ENCODE results near the gene UNC5CL.

Gene UNC5CL

DNA sequence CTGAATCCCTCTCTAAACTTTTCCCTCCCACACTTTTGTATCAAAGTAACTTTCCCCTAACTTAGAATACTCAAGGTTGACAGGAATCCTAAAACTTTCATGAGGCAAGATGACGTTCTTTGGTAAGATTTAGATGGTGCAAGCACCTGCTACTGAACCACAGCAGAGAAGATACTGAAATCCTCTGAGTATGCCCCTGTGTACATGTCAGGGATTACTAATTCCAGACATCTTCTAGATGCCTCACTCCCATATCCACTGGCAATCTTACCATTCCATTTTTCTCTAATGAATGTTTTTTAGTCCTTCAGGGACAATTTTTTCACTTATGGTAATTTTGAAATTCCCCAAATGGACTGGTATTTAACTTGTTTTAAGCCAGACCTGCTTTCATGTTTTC, 23.0 kb upstream of the UNC5CL start:
- DNase-seq = no peak

DNA sequence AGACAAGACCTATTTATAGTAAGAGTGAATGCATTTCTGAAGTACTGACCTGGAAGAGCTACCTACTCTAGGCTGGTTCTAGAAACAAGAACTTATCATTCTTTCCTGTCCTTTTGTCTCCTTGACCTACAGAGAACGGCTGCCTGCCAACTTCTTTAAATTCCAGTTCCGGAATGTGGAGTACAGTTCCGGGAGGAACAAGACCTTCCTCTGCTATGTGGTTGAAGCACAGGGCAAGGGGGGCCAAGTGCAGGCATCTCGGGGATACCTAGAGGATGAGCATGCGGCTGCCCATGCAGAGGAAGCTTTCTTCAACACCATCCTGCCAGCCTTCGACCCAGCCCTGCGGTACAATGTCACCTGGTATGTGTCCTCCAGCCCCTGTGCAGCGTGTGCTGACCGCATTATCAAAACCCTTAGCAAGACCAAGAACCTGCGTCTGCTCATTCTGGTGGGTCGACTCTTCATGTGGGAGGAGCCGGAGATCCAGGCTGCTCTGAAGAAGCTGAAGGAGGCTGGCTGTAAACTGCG, 22.2 kb upstream of the UNC5CL start:
- no peak for DNase-seq

DNA sequence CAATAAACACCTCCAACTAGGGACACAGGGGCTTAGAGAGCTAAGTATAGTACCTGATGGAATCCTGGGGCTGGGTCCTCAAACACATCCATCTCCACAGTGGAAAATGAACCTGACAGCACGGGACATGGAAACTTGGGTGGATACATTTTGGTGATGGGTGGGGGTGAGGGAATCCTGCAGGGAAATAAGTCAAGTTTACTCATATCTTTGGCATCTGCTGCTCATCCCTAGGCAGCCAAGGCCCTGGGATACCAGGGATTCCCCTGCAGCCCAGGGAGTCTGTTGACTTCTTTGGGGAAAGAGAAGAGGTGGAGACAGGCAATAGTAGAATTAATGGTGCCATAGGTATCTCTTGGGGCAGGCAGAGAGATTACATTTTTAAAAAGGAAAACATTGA, 20.5 kb upstream of the UNC5CL start:
- DNase-seq = no peak

DNA sequence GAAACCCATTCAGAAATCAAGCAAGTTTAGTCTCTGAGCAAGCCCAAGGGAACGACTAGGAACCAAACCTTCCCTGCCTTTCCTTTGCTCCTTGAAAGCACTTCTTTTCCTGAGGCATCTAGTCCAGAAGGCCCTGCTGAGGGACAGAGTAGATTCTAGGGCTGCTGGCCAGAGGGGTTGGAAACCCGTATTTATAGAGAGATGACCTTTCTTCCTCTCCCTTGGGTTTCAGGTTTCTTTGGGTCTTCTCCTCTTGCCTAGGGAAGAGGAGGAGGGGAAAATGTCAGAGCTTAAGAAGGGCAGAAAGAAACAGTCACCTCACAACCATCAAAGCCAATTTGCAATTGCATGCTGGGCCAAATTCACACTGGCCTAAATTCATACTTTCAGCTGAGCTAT, 19.8 kb upstream of the UNC5CL start:
- no peak for DNase-seq

DNA sequence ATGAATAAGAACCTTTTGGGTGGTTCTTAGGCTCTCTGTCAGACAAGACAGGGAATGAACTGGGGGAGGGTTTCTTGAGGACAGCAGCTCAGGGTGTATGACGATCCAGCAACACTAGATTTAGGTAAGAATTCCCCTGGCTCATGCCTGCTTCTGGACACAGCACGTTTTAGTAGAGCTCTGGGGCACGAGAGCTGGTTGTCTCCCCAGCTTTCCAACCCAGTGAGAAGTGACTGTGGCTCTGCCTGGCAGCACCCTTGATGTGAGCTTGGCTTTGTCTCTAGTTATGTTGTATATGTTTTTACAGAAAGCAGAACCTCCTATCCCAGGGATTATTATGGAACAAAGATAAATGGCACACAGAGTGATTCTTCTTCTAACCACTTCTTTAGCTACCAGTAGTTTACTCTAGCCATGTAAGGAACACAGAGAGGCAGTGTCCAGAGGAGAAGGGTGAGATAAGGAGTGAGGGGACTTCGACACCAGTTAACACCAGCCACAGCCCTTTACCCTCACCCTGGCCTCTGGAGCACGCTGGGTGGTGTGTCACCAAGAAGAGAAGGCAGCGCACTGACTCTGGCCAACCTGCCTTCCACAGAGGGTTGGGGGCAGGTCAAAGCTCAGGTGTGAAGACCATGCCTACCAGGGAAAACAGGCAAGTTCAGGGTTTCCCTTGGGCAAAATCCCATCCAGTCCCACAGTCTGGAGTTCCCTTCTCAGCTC, 17.9 kb upstream of the UNC5CL start:
- no peak for DNase-seq

DNA sequence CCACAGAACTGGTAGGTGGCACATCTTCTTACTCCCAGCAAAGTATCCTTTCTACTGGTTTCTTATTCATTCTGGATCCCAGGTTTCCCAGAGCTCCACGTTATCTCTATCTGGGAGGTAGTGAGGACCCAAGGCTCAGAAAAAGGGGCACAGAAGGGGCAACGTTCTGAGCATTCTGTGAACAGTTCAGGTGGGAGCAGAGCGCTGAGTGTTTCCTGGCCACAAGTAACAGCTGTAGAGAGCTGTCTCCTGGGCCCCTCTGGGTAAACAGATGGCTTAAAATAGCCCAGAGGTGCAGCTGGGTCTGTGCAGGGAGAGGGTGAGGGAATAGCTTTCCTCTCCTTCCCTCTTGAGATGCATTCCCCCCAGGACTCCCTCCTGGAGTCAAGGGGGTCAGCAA, 16.1 kb upstream of the UNC5CL start:
- DNase-seq = no peak

DNA sequence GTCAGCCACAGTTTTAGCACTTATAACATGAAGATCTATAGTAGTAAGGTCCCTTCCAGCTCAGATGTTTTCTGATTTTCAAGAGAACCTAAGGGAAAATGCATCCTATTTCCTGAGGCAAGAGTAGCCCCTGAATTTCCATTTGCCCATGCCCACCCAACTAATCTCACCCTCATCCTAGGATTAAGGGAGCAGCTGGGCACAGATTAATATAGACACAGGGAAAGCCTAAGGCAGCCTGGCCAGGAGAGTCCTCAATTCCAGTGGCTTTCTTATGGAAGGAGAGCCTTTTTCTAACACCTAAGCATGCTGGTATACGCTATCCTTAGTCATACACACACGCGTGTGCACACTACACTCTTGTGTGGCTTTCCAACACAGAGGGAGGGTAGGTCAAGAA, 15.5 kb upstream of the UNC5CL start:
- no peak for DNase-seq

DNA sequence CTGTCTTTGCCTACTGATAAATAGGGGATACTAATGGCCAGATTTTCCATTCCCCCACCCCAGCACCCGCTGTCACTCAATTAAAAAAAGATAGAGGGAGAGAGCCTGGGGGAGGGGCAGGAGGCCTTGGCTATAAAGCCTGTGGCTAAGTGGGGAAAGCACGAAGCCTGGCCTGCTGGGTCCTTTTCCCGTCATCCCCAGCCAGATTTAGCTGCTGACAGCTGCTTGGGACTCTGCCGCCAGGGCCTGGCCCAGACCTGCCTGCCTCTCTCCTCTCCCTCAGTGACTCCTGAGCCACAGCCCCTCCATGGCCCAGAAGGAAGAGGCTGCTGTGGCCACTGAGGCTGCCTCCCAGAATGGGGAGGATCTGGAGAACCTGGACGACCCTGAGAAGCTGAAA, 14.0 kb upstream of the UNC5CL start, which contains the start of gene APOBEC2:
APOBEC2 (plus strand) TSS at position 162 of the 400 bp plus-strand sequence; CDS start at position 308, 146 bp downstream.
- DNase-seq = no peak

DNA sequence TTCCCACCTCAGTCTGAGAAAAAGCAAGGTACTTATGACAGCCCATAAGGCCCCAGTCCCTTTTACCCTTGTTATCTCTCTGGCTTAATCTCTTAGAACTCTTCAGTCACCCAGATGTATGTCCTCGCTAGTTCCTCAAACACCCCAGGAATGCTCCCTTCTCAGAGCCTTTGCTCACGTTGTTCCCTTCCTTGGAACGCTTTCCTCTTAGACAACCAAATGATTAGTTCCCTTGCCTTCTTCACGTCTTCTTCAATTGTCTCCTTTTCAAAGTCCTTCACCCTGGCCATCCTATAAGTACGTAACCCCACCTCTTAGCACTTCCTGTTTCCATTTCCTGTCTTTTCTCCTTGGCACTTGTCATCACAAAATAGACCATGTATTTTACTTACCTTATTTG, 12.9 kb upstream of the UNC5CL start:
- DNase-seq = no peak

DNA sequence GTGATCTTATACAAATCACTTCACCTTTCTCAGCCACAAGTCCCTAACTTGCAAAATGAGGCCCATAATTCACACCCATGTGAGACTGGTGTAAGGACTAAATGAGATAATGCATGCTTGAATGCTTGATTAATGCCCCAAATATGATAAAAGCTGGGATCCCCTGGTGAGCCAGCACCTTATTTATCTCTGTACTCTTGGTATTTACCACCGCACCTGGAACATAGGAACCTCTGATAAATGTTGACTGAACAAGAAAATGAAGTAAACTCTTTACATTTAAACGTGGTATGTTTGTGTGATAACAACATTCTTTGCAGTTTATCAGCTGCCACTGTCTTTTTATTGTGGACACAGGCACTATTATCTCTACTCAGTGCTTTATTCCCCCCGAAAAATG, 11.5 kb upstream of the UNC5CL start:
- DNase-seq = no peak

DNA sequence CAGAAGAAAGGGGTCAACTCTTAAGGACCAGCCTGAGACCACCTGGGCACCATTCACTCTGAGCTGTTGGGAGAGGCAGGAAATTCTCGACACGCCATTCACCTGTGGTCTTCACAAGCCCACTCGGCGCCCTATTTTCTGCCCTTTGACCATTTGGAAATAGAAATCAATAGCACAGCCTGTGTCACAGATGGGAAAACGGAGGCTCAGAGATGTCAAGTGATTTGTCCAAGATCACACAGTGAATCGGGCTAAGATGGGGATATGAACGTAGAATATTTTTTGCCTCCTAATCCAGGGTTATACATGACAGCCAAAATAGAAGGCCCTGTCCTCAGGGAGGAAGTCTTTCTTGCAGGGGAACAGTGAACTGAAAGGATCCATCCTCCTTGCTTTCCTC, 10.9 kb upstream of the UNC5CL start:
- no peak for DNase-seq

DNA sequence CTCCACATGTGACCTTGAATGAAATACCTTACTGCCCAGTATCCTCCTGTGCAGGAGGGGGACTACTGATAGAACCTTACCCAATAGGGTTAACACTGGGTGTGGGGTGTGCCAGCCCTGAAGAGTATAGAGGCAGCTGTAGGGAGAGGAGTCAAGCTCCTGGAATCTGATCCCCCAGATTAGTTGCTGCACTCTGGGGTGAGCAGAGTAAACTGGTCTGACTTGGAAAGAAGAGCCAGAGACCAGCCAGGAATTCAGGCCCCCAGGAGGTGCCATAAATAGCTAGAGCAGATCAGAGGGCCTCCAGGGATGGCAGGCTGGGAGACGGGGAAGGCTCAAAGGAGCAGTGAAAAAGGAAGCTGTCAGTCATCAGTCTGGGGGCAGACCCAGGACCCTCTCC, 10.5 kb upstream of the UNC5CL start:
- DNase-seq = no peak

DNA sequence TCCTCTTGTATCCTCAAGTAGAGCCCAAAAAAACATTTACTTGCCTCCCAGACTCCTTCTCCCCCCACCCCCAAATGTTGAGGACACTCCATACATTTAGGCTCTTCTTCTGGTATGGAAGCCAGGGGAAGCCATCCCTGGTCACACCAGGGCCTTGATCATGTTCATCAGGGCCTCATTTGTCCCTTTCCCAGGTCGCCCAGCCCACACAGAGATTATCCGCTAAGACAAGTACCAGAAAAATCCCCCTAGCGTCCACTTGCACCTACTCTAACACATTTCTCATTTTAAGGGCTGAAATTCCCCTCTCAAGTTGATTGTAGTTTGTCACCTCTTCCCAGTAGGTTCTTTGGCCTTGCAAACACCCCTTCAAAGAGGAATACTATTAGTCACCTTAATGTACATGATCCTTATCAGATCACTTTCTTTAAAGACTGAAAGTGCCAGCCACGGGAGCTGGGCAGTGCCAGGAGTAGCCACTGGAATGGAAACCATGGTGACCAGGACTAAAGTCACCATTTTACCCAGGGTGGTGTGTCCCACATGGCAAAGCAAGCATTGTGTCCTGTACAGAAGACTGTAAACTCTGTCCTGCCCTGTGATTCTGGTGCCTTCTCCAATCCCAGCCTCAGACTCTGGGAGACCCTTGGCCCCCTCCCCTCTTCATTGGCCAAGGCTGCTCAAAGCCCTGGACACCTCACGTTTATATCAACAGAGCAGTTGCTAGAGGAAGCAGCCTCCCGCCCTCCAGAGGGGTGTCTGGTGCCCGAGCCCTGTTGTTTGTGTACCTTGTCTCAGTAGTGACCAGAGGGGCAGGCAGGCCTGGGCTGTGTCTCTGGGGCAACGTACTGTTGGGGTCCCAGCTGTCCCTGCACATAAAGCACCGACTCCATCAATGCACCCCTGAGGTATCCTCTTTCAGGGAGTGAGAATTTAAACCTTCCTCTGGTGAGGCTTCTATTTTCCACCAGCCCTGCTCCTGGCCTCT, 9.0 kb upstream of the UNC5CL start:
- DNase-seq = no peak

DNA sequence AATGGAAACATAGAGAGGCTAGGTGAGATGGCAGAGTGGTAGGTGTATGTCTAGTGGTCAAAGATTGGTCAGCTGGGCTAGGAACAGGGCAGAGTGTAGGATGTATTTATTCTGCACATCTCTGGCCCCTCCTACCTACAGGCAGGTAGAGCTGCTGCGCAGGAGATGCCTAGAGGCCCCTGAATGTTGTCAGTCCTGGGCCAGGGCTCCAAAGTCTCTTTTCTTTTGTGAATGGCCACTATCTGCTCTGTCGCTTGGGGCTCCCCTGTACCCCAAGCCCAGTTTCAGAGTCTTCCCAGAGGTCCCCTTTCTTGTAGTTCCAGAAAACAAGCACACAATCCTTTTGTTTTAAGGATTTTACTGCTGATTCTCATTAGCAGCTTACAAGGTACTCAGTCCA, 8.3 kb upstream of the UNC5CL start:
- DNase-seq = no peak

DNA sequence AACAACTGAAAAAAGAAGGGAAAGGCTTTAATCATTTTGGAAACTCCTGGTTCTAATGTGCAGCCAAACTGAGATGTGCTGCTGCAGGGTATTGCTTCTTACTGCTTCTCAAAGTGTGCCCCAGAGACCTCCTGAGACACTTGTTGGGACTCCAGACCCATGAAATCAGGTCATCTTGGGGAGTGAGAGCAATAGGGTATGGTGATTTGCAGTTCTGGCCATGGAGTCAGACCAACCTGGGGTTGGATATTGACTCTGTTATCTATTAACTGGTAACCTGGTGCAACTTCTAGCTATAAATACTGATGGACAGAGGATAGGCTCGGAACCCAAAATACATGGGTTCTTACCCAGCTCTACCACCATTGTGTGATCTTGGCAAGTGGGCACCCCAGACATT, 7.1 kb upstream of the UNC5CL start:
- DNase-seq = no peak

DNA sequence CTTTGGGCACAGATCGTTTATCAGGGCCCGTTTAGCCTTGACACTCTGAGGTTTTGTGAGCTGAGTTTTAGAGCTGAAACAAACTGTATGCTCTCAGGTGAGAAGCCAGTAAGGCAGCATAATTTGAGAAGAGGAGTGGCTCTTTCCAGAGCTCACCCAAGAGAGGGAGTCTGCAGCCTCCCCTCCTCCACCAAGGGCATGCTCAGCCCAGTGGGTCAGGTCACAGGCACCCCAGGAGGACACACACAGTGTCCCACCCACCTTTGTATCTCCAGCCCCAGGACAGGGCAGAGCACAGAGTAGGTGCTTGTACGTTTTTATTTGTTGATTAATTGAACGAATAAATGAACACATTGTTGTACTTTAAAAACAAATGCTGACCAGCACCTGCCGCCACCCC, 6.6 kb upstream of the UNC5CL start:
- no peak for DNase-seq

DNA sequence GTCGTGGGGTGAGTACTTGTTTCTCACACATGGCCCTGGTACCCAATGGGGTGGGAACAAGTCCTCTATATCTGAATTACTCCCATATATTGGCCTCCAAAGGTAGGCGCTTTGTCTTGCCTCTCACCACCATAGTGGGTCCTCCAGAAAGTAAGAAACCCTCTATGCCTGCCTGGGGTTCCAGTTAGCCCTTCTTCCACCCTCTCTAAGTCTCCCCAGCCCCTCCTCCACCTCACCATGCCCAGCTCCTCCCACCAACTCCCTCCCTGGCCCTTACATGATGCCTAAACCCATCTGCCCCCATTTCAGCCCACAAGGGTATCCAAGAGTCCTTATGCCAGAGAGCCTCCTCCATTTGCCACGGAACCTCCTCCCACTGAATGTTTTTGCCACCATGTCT, 4.1 kb upstream of the UNC5CL start:
- no peak for DNase-seq

DNA sequence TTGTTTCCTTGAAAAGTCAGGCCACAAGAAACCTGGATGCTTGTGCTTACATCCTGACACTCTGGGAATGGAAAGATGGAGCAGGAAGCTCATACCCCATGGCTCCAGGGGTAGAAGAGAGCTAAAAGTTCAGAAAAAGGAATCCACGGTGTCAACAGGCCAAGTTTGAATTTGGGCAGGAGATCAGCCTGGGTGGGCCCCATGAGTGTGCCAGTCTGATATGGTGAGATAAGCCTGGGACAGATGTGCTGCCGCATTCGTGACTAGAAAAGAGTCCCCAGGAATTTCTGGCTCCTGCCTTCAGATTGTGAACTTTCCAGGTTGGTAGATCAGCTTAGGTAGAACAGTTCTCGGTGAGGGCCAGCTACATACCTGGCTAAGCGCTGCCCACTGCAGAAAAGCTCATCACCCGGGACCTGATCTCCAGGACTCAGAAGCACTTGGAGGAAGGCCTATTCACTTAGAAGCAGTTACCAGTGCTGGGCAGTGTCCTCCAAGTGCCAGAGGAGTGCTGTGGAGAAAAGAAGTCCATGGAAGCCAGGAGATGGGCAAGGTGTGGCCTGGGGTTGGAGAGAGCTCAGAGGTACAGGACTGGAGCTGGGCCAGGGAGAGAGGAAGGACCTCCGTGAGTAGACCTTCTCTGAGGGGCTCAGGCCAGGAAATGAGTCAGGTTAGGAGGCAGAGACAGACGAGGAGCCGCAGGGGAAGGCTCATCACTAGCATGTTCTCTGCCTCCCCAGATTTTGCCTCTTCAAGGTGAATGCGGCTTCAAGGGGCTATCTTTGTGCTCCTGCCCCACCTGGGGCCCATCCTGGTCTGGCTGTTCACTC, 3.4 kb upstream of the UNC5CL start, which contains the start of gene TSPO2:
TSPO2 (plus strand) TSS at position 242 of the 830 bp plus-strand sequence; CDS start at position 761, 519 bp downstream.
- no peak for DNase-seq

DNA sequence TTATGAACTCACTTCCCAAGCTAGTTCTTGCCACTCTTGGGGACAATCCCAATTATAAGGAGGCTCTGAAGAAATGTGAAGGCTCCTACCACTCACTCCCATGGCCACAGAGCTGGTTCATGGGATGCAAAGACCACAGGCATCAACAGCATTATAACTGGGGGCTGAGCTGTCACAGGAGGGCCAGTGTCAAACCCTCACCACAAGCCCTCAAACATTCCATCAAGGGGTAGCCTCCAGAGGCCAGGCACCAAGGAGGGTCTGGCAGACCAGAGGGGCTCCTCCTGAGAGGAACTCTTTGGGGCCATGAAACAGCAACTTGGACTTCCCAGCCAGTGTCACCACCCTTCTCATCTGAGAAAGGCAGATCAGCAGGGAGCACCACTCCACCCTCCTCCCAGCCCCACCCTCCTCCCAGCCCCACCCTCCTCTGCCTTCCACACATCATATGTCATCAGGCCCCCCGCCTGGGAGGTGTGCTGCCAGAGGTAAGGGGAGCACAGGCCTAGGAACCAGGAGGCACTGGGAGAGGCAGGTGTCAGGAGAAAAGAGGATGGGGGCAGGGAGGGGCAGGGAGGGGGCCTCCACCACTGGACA, 2.0 kb upstream of the UNC5CL start:
- DNase-seq = no peak

DNA sequence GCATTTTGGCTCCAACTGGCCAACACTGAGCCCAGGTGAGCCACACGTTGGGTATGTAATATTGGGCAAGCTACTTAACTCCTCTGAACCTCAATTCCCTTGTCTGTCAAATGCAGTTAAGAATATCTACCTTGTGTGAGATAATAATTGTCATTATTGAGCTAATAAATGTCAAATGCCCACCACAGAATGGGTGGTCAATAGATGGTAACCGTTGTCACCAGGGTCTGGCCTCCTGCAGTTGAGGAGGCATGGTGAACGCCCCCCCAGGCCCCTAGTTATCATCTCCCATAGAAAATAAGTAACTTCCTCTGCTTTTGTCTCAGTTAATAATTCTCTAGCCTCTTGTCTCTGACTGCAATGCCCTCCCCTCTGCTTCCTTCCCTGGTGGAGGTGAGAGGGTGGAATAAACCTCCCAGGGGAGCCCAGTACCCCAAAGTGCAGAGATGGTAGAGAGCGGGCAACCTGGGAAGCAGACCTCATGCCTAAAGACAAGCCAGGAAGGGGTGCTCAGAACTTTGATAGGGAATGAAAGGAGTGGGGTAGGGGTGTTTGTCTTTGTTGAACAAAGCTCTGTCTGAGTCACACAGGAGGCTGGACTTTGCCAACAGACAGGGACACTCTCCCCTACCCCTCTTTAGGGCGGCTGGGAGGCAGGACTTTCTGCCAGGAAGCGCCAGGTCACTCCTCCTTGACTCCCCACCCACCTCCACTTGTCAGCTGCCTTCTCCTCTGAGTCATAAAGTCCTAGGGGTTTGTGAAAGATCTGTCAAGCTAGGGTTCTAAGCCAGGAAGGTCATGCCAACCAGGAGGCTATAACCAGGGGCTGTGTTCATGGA, 1.3 kb upstream of the UNC5CL start:
- DNase-seq = no peak

DNA sequence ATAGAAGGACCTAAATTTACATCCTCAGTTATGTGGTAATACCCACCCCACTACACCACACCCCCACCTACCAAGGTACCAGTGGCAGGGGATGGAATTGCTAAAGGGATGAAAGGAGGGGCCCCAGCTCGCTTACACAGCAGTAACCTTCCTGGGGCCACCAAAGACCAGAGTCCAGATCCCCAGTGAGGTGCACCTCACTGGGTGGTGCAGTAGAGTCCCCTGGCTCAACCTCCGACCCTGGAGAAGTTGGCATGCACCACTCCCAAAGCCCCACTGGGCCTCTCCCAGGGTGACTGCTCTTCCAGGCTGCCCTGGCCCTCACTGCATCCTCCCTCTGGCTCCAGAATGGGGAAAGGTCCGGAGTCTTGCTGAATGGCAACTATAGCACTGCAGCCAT, 816 bp downstream of the UNC5CL start:
- no peak for DNase-seq
